Neuronal stem cell (in vitro differentiated cells): ENCODE data around the gene HERC4.
"Not testable (repeated sequence)": the region's sequence is repeated elsewhere in the genome, so short reads cannot be mapped to it uniquely, and the experiment has no call there.

ENCODE experiments used
- DNase-seq: peaks from one replicate; pipeline ENCODE4 v3.0.0-alpha.2; 2013; ENCODE audit warnings: low spot score
- H2AFZ ChIP-seq: one replicate; pipeline ENCODE4 v1.6.1; 2013; ENCODE audit warnings: mild to moderate bottlenecking, low read length, inconsistent platforms
- H2AK5ac ChIP-seq: 2 replicates; pipeline ENCODE4 v1.6.1; 2013; ENCODE audit warnings: low read depth, mild to moderate bottlenecking, inconsistent platforms, low read length, moderate library complexity, mixed read lengths
- H2BK120ac ChIP-seq: 2 replicates; pipeline ENCODE4 v1.6.1; 2013; ENCODE audit warnings: low read depth, mild to moderate bottlenecking, inconsistent platforms, low read length, moderate library complexity, mixed read lengths
- H2BK12ac ChIP-seq: one replicate; pipeline ENCODE4 v1.6.1; 2013; ENCODE audit warnings: low read length, inconsistent platforms
- H2BK15ac ChIP-seq: 2 replicates; pipeline ENCODE4 v1.6.1; 2013; ENCODE audit warnings: mild to moderate bottlenecking, low read length, inconsistent platforms, mixed read lengths
- H2BK5ac ChIP-seq: one replicate; pipeline ENCODE4 v1.6.1; 2013; ENCODE audit warnings: inconsistent platforms, mild to moderate bottlenecking, low read length, moderate library complexity
- H3K14ac ChIP-seq: one replicate; pipeline ENCODE4 v1.6.1; 2013; ENCODE audit warnings: low read length, inconsistent platforms
- H3K18ac ChIP-seq: 2 replicates; pipeline ENCODE4 v1.6.1; 2013; ENCODE audit warnings: low read length, inconsistent platforms
- H3K23ac ChIP-seq: 2 replicates; pipeline ENCODE4 v1.6.1; 2013; ENCODE audit warnings: low read depth, mild to moderate bottlenecking, mixed read lengths, low read length, inconsistent platforms; ENCODE audit not compliant: poor library complexity
- H3K27ac ChIP-seq: replicated peaks from 3 replicates; pipeline ENCODE4 v1.5.1; 2013; ENCODE audit warnings: low read length, inconsistent platforms
- H3K27me3 ChIP-seq, 3 experiments: 2 replicates each; pipeline ENCODE4 v1.6.1; 2013; ENCODE audit warnings: low read length in 3 of 3, mild to moderate bottlenecking in 2 of 3, inconsistent platforms in 1 of 3, low read depth in 1 of 3, mixed read lengths in 1 of 3, moderate library complexity in 1 of 3; ENCODE audit not compliant: control insufficient read depth in 3 of 3, insufficient read depth in 3 of 3
- H3K36me3 ChIP-seq, 2 donors: replicated peaks in 1 of 2; 2 replicates each; pipeline ENCODE4 v1.6.1; 2013; ENCODE audit warnings: low read length in 2 of 2; ENCODE audit not compliant: control insufficient read depth in 2 of 2, insufficient read depth in 2 of 2
- H3K4ac ChIP-seq: 2 replicates; pipeline ENCODE4 v1.6.1; 2013; ENCODE audit warnings: inconsistent platforms, mild to moderate bottlenecking, low read length, moderate library complexity
- H3K4me1 ChIP-seq, 2 donors: 1 replicate in 1 of 2; 2 replicates in 1 of 2; pipeline ENCODE4 v1.6.1; 2013; ENCODE audit warnings: low read length in 2 of 2, low read depth in 1 of 2; ENCODE audit not compliant: control insufficient read depth in 2 of 2, insufficient read depth in 1 of 2
- H3K4me2 ChIP-seq: one replicate; pipeline ENCODE4 v1.6.1; 2013; ENCODE audit warnings: mild to moderate bottlenecking, low read length, inconsistent platforms; ENCODE audit not compliant: insufficient read depth, poor library complexity, severe bottlenecking
- H3K4me3 ChIP-seq, 2 donors: 2 replicates each; pipeline ENCODE4 v1.5.1; 2013; ENCODE audit warnings: low read length in 2 of 2, mild to moderate bottlenecking in 2 of 2, inconsistent platforms in 1 of 2, moderate library complexity in 1 of 2
- H3K79me1 ChIP-seq: one replicate; pipeline ENCODE4 v1.6.1; 2013; ENCODE audit warnings: low read depth, mild to moderate bottlenecking, inconsistent platforms, low read length, moderate library complexity
- H3K9ac ChIP-seq: one replicate; pipeline ENCODE4 v1.6.1; 2013; ENCODE audit warnings: mild to moderate bottlenecking, low read depth, low read length, inconsistent platforms; ENCODE audit not compliant: poor library complexity
- H3K9me3 ChIP-seq, 2 donors: replicated peaks in 1 of 2; 2 replicates each; pipeline versions ENCODE3 to v1.6.1; 2013; ENCODE audit warnings: low read length in 2 of 2, mild to moderate bottlenecking in 2 of 2, inconsistent platforms in 1 of 2, low read depth in 1 of 2, mixed read lengths in 1 of 2, moderate library complexity in 1 of 2; ENCODE audit not compliant: control insufficient read depth in 2 of 2, insufficient read depth in 1 of 2
- H4K8ac ChIP-seq: one replicate; pipeline ENCODE4 v1.6.1; 2013; ENCODE audit warnings: low read depth, mild to moderate bottlenecking, inconsistent platforms, low read length, moderate library complexity
- H4K91ac ChIP-seq: one replicate; pipeline ENCODE4 v1.6.1; 2013; ENCODE audit warnings: low read length, low read depth, mild to moderate bottlenecking, inconsistent platforms; ENCODE audit not compliant: poor library complexity
- WGBS, 2 donors: extraction: QIAGEN DNeasy Blood & Tissue Kit; methylation state at CpG; one replicate each; pipeline ENCODE4 v1.1.7; 2013; ENCODE audit warnings: missing lambda C conversion rate in 2 of 2, mixed read lengths in 1 of 2; ENCODE audit not compliant: insufficient read length in 2 of 2, insufficient replicate concordance in 1 of 2; ENCODE audit errors: extremely low coverage in 2 of 2; 5-methylcytosine and 5-hydroxymethylcytosine counted together

HERC4 gene

DNA sequence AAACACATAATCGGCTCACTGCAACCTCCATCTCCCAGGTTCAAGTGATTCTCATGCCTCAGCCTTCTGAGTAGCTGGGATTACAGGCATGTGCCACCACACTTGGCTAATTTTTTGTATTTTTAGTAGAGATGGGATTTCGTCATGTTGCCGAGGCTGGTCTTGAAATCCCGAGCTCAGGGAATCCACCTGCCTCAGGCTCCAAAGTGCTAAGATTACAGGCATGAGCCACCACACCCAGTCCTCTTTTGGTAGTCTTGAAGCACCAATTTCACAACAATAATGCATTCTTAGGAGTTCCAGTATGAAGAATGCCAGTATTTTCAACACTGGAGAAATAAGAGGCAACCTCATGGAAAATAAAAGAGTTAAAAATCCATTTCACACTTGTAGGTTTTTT lies 109.0 kb downstream of the HERC4 start:
- H3K9ac ChIP-seq, H3K27ac ChIP-seq, H2BK120ac ChIP-seq, H2AK5ac ChIP-seq, H2BK5ac ChIP-seq, H3K9me3 ChIP-seq, H3K14ac ChIP-seq, H3K4me1 ChIP-seq, H3K18ac ChIP-seq, H3K27me3 ChIP-seq, H3K4me3 ChIP-seq, H4K8ac ChIP-seq, DNase-seq, H3K4me2 ChIP-seq, H2BK12ac ChIP-seq, H3K23ac ChIP-seq, H2BK15ac ChIP-seq, H3K4ac ChIP-seq, H2AFZ ChIP-seq, H3K79me1 ChIP-seq, H4K91ac ChIP-seq: not testable (repeated sequence)
- peaks cover 2 to 15% of the 10 kb centered on the region in 2 donors for H3K36me3 ChIP-seq
- WGBS, 2 donors = no CpG with 5 or more reads among the region's 4 CpGs

GRCh38 chr10:67965456-67965855 lies 109.6 kb downstream of the HERC4 start:
- H3K4me2 ChIP-seq = no peak overlapping the region
- no peak overlapping the region for H2AK5ac ChIP-seq
- no peaks in the 10 kb centered on the region for H3K79me1 ChIP-seq
- peaks cover 4 to 15% of the 10 kb centered on the region in 2 donors for H3K36me3 ChIP-seq
- H3K9ac ChIP-seq = no peak overlapping the region
- H3K18ac ChIP-seq = no peak overlapping the region
- H4K91ac ChIP-seq = no peak overlapping the region
- peaks cover 0 to 4% of the 10 kb centered on the region in 2 donors for H3K4me1 ChIP-seq
- no peak overlapping the region for H2BK5ac ChIP-seq
- H3K4ac ChIP-seq = no peak overlapping the region
- no peak overlapping the region for H3K14ac ChIP-seq
- no CpG with 5 or more reads among the region's 2 CpGs for WGBS, 2 donors
- H3K23ac ChIP-seq = no peak overlapping the region
- DNase-seq = no peak
- no peak overlapping the region for H2BK120ac ChIP-seq
- no peak overlapping the region for H4K8ac ChIP-seq
- H3K27ac ChIP-seq = no peak overlapping the region
- peaks cover 0 to 4% of the 10 kb centered on the region in 2 donors for H3K9me3 ChIP-seq
- no peaks in the 10 kb centered on the region for H3K27me3 ChIP-seq
- no peak overlapping the region for H3K4me3 ChIP-seq
- no peak overlapping the region for H2BK12ac ChIP-seq
- no peak overlapping the region for H2BK15ac ChIP-seq
- no peak overlapping the region for H2AFZ ChIP-seq

DNA sequence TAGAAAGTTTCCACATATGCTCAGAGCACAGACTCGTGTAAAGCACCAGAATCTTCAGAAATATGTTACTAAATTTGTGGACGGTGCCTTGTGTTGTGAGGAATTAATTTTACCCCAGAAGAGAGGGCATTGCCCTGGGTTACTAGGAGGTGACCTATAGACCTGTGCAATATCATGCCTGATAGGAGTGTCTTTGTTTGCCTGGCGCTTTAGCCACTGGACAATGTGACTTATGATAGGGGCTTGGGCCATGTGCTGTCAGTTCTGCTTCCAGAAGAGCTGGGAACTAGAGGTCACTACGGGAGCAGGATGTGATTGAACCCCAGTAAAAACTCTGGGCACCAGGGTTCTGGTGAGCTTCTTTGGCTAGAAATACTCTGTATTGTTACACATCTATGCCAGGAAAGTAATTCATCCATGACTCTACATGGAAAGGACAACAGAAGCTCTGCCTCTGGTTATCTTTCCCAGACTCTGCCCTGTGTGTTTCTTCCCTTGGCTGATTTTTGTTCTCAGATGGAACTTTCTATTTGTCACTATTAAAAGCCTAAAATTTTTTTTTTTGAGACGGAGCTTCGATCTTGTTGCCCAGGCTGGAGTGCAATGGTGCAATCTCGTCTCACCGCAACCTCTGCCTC lies 115.1 kb downstream of the HERC4 start:
- no peak overlapping the region for H3K4me2 ChIP-seq
- H3K4me1 ChIP-seq = no peaks in the 10 kb centered on the region
- H3K36me3 ChIP-seq = peaks cover under 1 to 3% of the 10 kb centered on the region in 2 donors
- no peak overlapping the region for H3K4ac ChIP-seq
- H3K23ac ChIP-seq = no peak overlapping the region
- no peak overlapping the region for H2AK5ac ChIP-seq
- no peak overlapping the region for H4K8ac ChIP-seq
- H3K27me3 ChIP-seq = no peaks in the 10 kb centered on the region
- H2BK12ac ChIP-seq = no peak overlapping the region
- H4K91ac ChIP-seq = no peak overlapping the region
- no peak overlapping the region for H3K27ac ChIP-seq
- no peak overlapping the region for H2AFZ ChIP-seq
- H3K9me3 ChIP-seq = no peaks in the 10 kb centered on the region
- H2BK120ac ChIP-seq = no peak overlapping the region
- WGBS, 2 donors = no CpG with 5 or more reads among the region's 8 CpGs
- no peak overlapping the region for H3K14ac ChIP-seq
- no peak overlapping the region for H3K9ac ChIP-seq
- no peak overlapping the region for H3K18ac ChIP-seq
- DNase-seq = no peak
- H2BK5ac ChIP-seq = no peak overlapping the region
- no peak overlapping the region for H2BK15ac ChIP-seq
- no peak overlapping the region for H3K4me3 ChIP-seq
- no peaks in the 10 kb centered on the region for H3K79me1 ChIP-seq

DNA sequence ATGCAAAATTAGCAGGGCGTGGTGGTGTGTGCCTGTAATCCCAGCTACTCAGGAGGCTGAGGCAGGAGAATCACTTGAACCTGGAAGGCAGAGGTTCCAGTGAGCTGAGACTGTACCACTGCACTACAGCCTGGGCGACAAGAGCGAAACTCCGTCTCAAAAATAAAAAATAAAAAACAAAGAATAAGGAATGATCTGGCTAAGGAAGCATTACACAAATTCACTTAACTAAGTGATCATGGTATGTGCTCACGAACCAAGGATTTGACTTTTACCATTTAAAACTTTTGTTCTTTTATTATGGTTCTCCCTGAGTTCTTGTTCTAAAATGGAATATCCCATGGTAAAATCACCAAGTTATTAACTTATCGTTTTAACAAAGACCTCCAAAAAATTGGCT lies 119.5 kb downstream of the HERC4 start:
- no peak overlapping the region for H2BK120ac ChIP-seq
- no peak overlapping the region for H3K18ac ChIP-seq
- H4K8ac ChIP-seq = no peak overlapping the region
- no peak for DNase-seq
- no peak overlapping the region for H3K4me3 ChIP-seq
- H3K23ac ChIP-seq = no peak overlapping the region
- no peak overlapping the region for H4K91ac ChIP-seq
- no peak overlapping the region for H2BK5ac ChIP-seq
- H3K27me3 ChIP-seq = no peaks in the 10 kb centered on the region
- H2AK5ac ChIP-seq = no peak overlapping the region
- H3K36me3 ChIP-seq = peaks cover 0 to 18% of the 10 kb centered on the region in 2 donors
- H3K4me1 ChIP-seq = no peaks in the 10 kb centered on the region
- H3K14ac ChIP-seq = no peak overlapping the region
- no peak overlapping the region for H3K4ac ChIP-seq
- no peaks in the 10 kb centered on the region for H3K79me1 ChIP-seq
- H2BK12ac ChIP-seq = no peak overlapping the region
- WGBS, 2 donors = no CpG with 5 or more reads among the region's 6 CpGs
- no peak overlapping the region for H3K4me2 ChIP-seq
- H3K27ac ChIP-seq = no peak overlapping the region
- H3K9ac ChIP-seq = no peak overlapping the region
- H2AFZ ChIP-seq = no peak overlapping the region
- H3K9me3 ChIP-seq = no peaks in the 10 kb centered on the region
- no peak overlapping the region for H2BK15ac ChIP-seq
